Mesenchymal stem cell (in vitro differentiated cells and primary cell): ENCODE data around the gene CDKN2A.

Experiments
- DNase-seq: peaks from one replicate; pipeline ENCODE4 v3.0.0-alpha.2; 2013
- H2AFZ ChIP-seq: one replicate; pipeline ENCODE4 v1.6.1; 2013; ENCODE audit warnings: low read depth, mild to moderate bottlenecking, control low read depth, inconsistent platforms, low read length, moderate library complexity
- H2AK5ac ChIP-seq: 2 replicates; pipeline ENCODE4 v1.6.1; 2013; ENCODE audit warnings: low read length, moderate library complexity, mild to moderate bottlenecking, inconsistent platforms; ENCODE audit not compliant: severe bottlenecking
- H2BK120ac ChIP-seq: one replicate; pipeline ENCODE4 v1.6.1; 2013; ENCODE audit warnings: low read depth, mild to moderate bottlenecking, inconsistent platforms, low read length, moderate library complexity
- H2BK12ac ChIP-seq, 2 experiments: one replicate each; pipeline ENCODE4 v1.6.1; 2013; ENCODE audit warnings: inconsistent platforms in 2 of 2, low read length in 2 of 2, mild to moderate bottlenecking in 2 of 2, moderate library complexity in 2 of 2, control low read depth in 1 of 2
- H2BK15ac ChIP-seq: one replicate; pipeline ENCODE4 v1.6.1; 2013; ENCODE audit warnings: mild to moderate bottlenecking, low read depth, inconsistent platforms; ENCODE audit not compliant: poor library complexity, severe bottlenecking
- H2BK5ac ChIP-seq: 2 replicates; pipeline ENCODE4 v1.6.1; 2013; ENCODE audit warnings: low read depth, mild to moderate bottlenecking, low read length, control low read depth, inconsistent platforms; ENCODE audit not compliant: poor library complexity, severe bottlenecking
- H3K14ac ChIP-seq, 2 experiments: one replicate each; pipeline ENCODE4 v1.6.1; 2013; ENCODE audit warnings: inconsistent platforms in 2 of 2, low read length in 2 of 2, control low read depth in 1 of 2, mild to moderate bottlenecking in 1 of 2, moderate library complexity in 1 of 2
- H3K18ac ChIP-seq, 2 experiments: one replicate each; pipeline ENCODE4 v1.6.1; 2013; ENCODE audit warnings: inconsistent platforms in 2 of 2, low read length in 2 of 2, control low read depth in 1 of 2, low read depth in 1 of 2, mild to moderate bottlenecking in 1 of 2
- H3K23ac ChIP-seq, 2 experiments: one replicate each; pipeline ENCODE4 v1.6.1; 2013; ENCODE audit warnings: inconsistent platforms in 2 of 2, low read length in 2 of 2, mild to moderate bottlenecking in 2 of 2, moderate library complexity in 2 of 2, control low read depth in 1 of 2
- H3K27ac ChIP-seq: 2 replicates; pipeline ENCODE4 v1.5.1; 2013; ENCODE audit warnings: mild to moderate bottlenecking, moderate library complexity, low read length, control low read depth, inconsistent platforms; ENCODE audit not compliant: poor library complexity, severe bottlenecking
- H3K27me3 ChIP-seq, 2 experiments: 2 replicates each; pipeline versions ENCODE4 v1.6.1 to v1.7.0; 2013; ENCODE audit warnings: low read length in 2 of 2, mild to moderate bottlenecking in 2 of 2, moderate library complexity in 2 of 2, control low read depth in 1 of 2, inconsistent platforms in 1 of 2; ENCODE audit not compliant: control insufficient read depth in 1 of 2, insufficient read depth in 1 of 2
- H3K36me3 ChIP-seq, 2 experiments: 2 replicates each; pipeline versions ENCODE4 v1.6.1 to v1.7.0; 2013; ENCODE audit warnings: low read length in 2 of 2, control low read depth in 1 of 2, inconsistent platforms in 1 of 2, low read depth in 1 of 2, mild to moderate bottlenecking in 1 of 2; ENCODE audit not compliant: insufficient read depth in 2 of 2, control insufficient read depth in 1 of 2
- H3K4ac ChIP-seq, 2 experiments: one replicate each; pipeline ENCODE4 v1.6.1; 2013; ENCODE audit warnings: inconsistent platforms in 2 of 2, low read length in 2 of 2, mild to moderate bottlenecking in 2 of 2, moderate library complexity in 2 of 2, control low read depth in 1 of 2, low read depth in 1 of 2
- H3K4me1 ChIP-seq: 2 replicates; pipeline ENCODE4 v1.6.1; 2013; ENCODE audit warnings: low read depth, low read length, control low read depth; ENCODE audit not compliant: control insufficient read depth, insufficient read depth
- H3K4me2 ChIP-seq: 2 replicates; pipeline ENCODE4 v1.6.1; 2013; ENCODE audit warnings: low read length, mild to moderate bottlenecking, inconsistent platforms; ENCODE audit not compliant: poor library complexity, severe bottlenecking
- H3K4me3 ChIP-seq, 2 experiments: 2 replicates each; pipeline versions ENCODE4 v1.5.1 to v1.7.0; 2013; ENCODE audit warnings: low read length in 2 of 2, mild to moderate bottlenecking in 2 of 2, control low read depth in 1 of 2, low read depth in 1 of 2; ENCODE audit not compliant: insufficient read depth in 1 of 2
- H3K79me1 ChIP-seq: replicated peaks from 2 replicates; pipeline ENCODE4 v1.6.1; 2013; ENCODE audit warnings: mild to moderate bottlenecking, control low read depth, low read length, inconsistent platforms; ENCODE audit not compliant: poor library complexity, severe bottlenecking
- H3K9ac ChIP-seq: 2 replicates; pipeline ENCODE4 v1.7.0; 2013; ENCODE audit warnings: mild to moderate bottlenecking, low read length, moderate library complexity
- H3K9me3 ChIP-seq: 2 replicates; pipeline ENCODE4 v1.7.0; 2013; ENCODE audit warnings: mild to moderate bottlenecking, low read length; ENCODE audit not compliant: control insufficient read depth
- H4K8ac ChIP-seq: one replicate; pipeline ENCODE4 v1.6.1; 2013; ENCODE audit warnings: inconsistent platforms, mild to moderate bottlenecking, low read length, moderate library complexity
- H4K91ac ChIP-seq: one replicate; pipeline ENCODE4 v1.6.1; 2013; ENCODE audit warnings: mild to moderate bottlenecking, low read length, inconsistent platforms
- WGBS: methylation state at CpG from one replicate; pipeline ENCODE4 v1.1.7; 2013; ENCODE audit warnings: mixed read lengths; 5-methylcytosine and 5-hydroxymethylcytosine counted together

Gene CDKN2A

DNA sequence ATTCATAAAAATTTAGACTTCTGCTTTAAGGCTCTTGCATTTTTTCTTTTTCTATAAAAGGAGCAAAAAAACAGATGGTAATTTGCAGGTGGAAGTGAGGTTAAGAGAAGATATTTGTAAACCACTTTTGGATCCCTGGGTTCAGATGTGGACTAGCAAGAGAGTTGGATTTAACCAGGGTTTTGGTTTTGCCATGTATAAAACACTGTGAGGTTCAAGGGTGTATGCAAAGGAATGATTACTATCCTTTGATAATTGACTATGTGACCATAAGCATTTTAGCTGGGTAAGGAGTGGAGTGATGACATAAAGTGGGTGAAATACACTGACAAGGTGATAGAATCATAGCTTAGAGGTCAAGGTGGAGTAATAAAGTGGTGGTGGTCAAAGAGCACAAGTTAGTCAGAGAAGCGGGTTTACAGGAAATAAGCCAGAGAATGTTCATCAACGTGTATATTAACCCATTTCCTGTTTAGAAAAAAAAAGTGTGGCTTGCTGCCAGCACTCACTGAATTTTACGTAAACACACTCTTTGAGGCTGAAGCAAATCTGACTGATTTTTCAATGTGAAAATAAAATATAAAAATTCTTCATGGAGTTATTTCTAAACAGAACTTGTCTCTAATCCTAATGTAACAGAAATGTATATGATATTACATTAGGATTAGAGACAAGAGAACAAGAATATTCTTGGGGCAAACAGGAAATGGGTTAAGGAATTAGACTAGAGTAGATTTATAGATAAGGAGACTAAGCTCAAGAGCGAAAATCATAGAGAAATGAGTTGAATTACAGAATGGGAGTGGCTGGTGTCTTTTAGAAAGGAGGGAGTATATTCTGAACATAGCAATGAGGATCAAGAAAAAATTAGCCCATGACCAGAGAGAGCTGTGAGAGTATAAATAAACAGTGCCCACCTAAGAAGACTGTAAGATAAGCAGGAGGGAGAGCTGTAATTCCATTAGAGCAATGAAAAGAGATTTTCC lies 74.5 kb downstream of the CDKN2A start:
- H3K14ac ChIP-seq, result no peak overlapping the region
- H3K4me2 ChIP-seq, result no peak overlapping the region
- no peak overlapping the region for H3K9ac ChIP-seq
- WGBS, result 6% methylated on average over 3 of the region's 4 CpGs
- no peak overlapping the region for H2BK120ac ChIP-seq
- no peak overlapping the region for H3K23ac ChIP-seq
- no peaks in the 10 kb centered on the region for H3K79me1 ChIP-seq
- H2AFZ ChIP-seq, result no peak overlapping the region
- H3K27me3 ChIP-seq, result no peaks in the 10 kb centered on the region
- no peak overlapping the region for H4K8ac ChIP-seq
- H2BK5ac ChIP-seq, result no peak overlapping the region
- no peak overlapping the region for H3K27ac ChIP-seq
- no peak overlapping the region for H3K18ac ChIP-seq
- no peak overlapping the region for H2BK15ac ChIP-seq
- H4K91ac ChIP-seq, result no peak overlapping the region
- no peak overlapping the region for H3K4ac ChIP-seq
- H2BK12ac ChIP-seq, result no peak overlapping the region
- H2AK5ac ChIP-seq, result no peak overlapping the region
- peaks cover 2% of the 10 kb centered on the region for H3K4me1 ChIP-seq
- no peaks in the 10 kb centered on the region for H3K9me3 ChIP-seq
- peak; percentile 83 for DNase-seq
- no peak overlapping the region for H3K4me3 ChIP-seq
- H3K36me3 ChIP-seq, result no peaks in the 10 kb centered on the region
